Stimulated activated CD8-positive, alpha-beta memory T cell treated with anti-CD3 and anti-CD28 coated beads, Interleukin-7, amount 100 ng/mL, for 4 hours (primary cell): ENCODE data around the gene BPTF.
A peak's percentile ranks its signal among the peaks of the same experiment; 100 is the strongest.
"Not testable (repeated sequence)": the region's sequence is repeated elsewhere in the genome, so short reads cannot be mapped to it uniquely, and the experiment has no call there.

ENCODE experiments used
- DNase-seq, 2 donors: peaks; one replicate each; pipeline ENCODE4 v3.0.0-alpha.2; 2020; ENCODE audit warnings: low read depth in 2 of 2

The BPTF gene

GRCh38 chr17:68013385-68013784 is 188.1 kb downstream of the BPTF start:
- no peak for DNase-seq

- no peak for DNase-seq
Observed at GRCh38 chr17:68015081-68015723, 189.9 kb downstream of the BPTF start.

- no peak for DNase-seq
Observed at GRCh38 chr17:68016838-68017237, 191.5 kb downstream of the BPTF start.

- DNase-seq = not testable (repeated sequence)
Observed at GRCh38 chr17:68018493-68018892, 193.2 kb downstream of the BPTF start.

- DNase-seq = no peak
Observed at GRCh38 chr17:68019336-68019674, 194.0 kb downstream of the BPTF start.

- DNase-seq = peak; percentile 93 to 98
Observed at GRCh38 chr17:68019675-68020408, 194.5 kb downstream of the BPTF start.

DNA sequence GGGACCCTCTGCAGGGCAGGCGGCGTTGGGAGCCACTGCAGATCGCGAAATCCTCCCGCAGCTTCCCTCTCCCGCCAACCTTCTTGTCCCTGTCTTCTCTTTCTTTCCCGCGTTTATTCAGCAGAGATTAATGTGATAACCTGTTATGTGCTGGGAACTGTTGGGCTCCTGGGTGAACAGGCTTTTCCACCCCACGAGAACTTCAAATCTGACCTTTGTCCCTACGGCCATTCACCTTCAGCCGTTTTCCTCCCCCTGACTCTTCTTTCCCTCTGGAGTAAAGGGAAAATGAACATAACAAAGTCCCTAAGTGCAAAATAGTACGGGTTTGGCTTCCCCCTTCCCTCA is 195.1 kb downstream of the BPTF start:
- no peak for DNase-seq

DNA sequence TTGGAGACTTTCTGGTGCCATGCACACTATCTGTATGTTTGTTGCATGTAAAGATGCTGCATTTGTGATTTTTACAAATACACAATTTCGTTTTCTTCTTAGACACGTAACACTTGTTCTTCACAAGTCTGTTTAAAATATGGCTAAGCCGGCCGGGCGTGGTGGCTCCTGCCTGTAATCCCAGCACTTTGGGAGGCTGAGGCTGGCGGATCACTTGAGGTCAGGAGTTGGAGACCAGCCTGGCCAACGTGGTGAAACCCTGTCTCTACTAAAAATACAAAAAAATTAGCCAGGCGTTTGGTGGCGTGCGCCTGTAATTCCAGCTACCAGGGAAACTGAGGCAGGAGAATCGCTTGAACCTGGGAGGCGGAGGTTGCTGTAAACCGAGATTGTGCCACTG is 195.5 kb downstream of the BPTF start:
- DNase-seq = not testable (repeated sequence)

DNA sequence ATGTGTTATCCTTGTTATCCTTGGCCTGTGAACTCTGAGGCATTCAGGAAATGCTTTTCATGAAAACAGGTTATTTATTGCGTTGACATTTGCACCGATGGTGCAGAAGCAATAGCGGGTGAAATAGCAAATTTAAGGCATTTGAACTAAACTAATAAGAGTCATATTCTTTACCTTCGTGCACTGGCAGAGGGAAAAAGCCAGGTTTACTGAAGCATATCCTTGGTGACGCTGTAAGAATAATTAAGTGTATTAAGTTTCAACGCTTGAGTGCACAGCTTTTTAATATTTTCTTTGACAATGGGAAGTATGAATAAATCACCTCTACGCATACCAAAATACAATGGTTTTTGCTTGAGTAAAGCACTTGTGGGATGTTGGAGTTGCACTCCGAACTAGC is 196.7 kb downstream of the BPTF start:
- no peak for DNase-seq

DNA sequence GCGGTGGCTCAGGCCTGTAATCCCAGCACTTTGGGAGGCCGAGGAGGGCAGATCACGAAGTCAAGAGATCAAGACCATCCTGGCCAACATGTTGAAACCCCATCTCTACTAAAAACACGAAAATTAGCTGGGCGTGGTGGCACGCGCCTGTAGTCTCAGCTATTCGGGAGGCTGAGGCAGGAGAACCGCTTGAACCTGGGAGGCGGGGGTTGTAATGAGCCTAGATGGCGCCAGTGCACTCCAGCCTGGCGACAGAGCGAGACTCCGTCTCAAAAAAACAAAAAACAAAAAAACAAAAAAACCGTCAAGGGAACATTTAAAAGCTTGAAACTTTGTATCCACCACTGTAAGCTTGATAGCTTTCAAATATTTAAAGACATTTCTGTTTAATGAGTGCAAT is 197.2 kb downstream of the BPTF start:
- not testable (repeated sequence) for DNase-seq

DNA sequence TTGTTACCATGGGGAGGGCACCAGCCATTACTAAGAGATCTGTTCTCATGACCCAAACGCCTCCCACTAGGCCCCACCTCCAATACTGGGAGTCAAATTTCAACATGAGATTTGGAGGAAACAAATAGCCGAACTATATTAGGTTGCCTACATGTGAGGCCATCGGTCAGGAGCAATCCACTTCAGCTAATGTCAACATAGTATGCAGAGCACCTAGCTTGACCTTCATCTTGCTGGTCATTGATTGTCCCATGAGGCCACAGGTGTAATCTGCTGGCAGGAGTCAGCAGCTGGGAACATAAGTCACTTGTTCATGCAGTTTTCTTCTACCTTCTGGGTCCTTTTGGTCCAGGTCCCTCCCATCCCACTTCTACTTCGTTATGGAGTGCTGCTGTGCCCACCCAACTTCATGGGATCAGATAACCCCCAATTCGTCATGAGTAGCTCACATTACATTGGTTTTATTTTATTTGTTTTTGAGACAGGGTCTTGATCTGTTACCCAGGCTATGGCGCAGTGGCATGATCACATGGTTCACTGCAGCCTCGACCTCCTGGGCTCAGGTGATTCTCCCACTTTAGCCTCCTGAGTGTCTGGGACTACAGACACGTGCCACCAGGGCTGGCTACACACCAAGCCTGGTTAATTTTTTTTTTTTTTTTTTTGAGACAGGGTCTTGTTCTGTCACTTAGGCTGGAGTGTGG is 204.4 kb downstream of the BPTF start:
- no peak for DNase-seq
